Raji (cell line): ENCODE measurements around the gene KCNQ4.

Experiments used
- POLR2A ChIP-seq: IDR thresholded peaks from 2 replicates; pipeline ENCODE4 v1.6.1; 2011; ENCODE audit warnings: low read depth, low read length, control low read depth; ENCODE audit not compliant: insufficient read depth

Gene KCNQ4

GRCh38 chr1:40808909-40809308, 25.3 kb downstream of the KCNQ4 start:
- no peak for TF ChIP-seq POLR2A

- TF ChIP-seq POLR2A: no peak
Observed at GRCh38 chr1:40810927-40811326, 27.3 kb downstream of the KCNQ4 start.

- TF ChIP-seq POLR2A: no peak
Observed at GRCh38 chr1:40815420-40815819, 31.8 kb downstream of the KCNQ4 start.

- no peak for TF ChIP-seq POLR2A
Observed at GRCh38 chr1:40817791-40818263, 34.2 kb downstream of the KCNQ4 start.

- TF ChIP-seq POLR2A: no peak
Observed at GRCh38 chr1:40818264-40818961, 34.8 kb downstream of the KCNQ4 start.

- TF ChIP-seq POLR2A: no peak
Observed at GRCh38 chr1:40819101-40819500, 35.5 kb downstream of the KCNQ4 start.

GRCh38 chr1:40820251-40820797, 36.7 kb downstream of the KCNQ4 start:
- no peak for TF ChIP-seq POLR2A

- TF ChIP-seq POLR2A: no peak
Observed at GRCh38 chr1:40820911-40821693, 37.5 kb downstream of the KCNQ4 start.

GRCh38 chr1:40822890-40823289, 39.3 kb downstream of the KCNQ4 start:
- TF ChIP-seq POLR2A: no peak

GRCh38 chr1:40823345-40823744, 39.8 kb downstream of the KCNQ4 start:
- no peak for TF ChIP-seq POLR2A

- TF ChIP-seq POLR2A: no peak
Observed at GRCh38 chr1:40823983-40824382, 40.4 kb downstream of the KCNQ4 start.

- TF ChIP-seq POLR2A: no peak
Observed at GRCh38 chr1:40824591-40825434, 41.2 kb downstream of the KCNQ4 start.

GRCh38 chr1:40825435-40825788, 41.8 kb downstream of the KCNQ4 start:
- TF ChIP-seq POLR2A: no peak

- TF ChIP-seq POLR2A: no peak
Observed at GRCh38 chr1:40825996-40826395, 42.4 kb downstream of the KCNQ4 start.

- no peak for TF ChIP-seq POLR2A
Observed at GRCh38 chr1:40829631-40830245, 46.2 kb downstream of the KCNQ4 start.

- TF ChIP-seq POLR2A: no peak
Observed at GRCh38 chr1:40830419-40830943, 46.9 kb downstream of the KCNQ4 start.
